K562 (cell line): ENCODE measurements around the gene MAST4. TPM values are rescaled to one million over a fixed set of nuclear protein-coding genes. Genes with fewer than 3 reads are reported as not detected.

Experiments used
- ATAC-seq: fragments of 200-7000 bp; cut with Tn5 transposase; 3 replicates; pipeline ENCODE4 v1.9.1; 2020; ENCODE audit warnings: moderate library complexity
- BruUV-seq: library from RNA; stranded (reverse); fragments of 400-500 nt; replicated peaks from 2 replicates; lab custom pipeline; 2021; lab: Mats Ljungman, UMichigan
- CTCF ChIA-PET: fragments of 300-600 bp; formaldehyde crosslinking; extraction: SDS; loops from one replicate; lab custom pipeline; 2021; ENCODE audit warnings: low intra/inter-chr PET ratio; lab: Yijun Ruan, JAX
- POLR2A ChIA-PET: fragments of 300-600, 350-650 bp; sonication (Branson Sonifier 250); formaldehyde crosslinking; extraction: SDS; loops from one replicate; lab custom pipeline; 2021; ENCODE audit warnings: antibody characterized with exemption, inconsistent platforms; lab: Yijun Ruan, JAX
- DNase-seq, 4 experiments: peaks; one replicate each; pipeline versions ENCODE4 v3.0.0 to v3.0.0-alpha.2; 2011 to 2018; ENCODE audit warnings: low spot score in 3 of 4, mixed read lengths in 3 of 4; ENCODE audit errors: extremely low read depth in 1 of 4
- FAIRE-seq: peaks from 2 replicates; lab custom pipeline; 2011; peaks lifted over from hg19 to GRCh38; lab: Jason Lieb, UNC
- H2AFZ ChIP-seq: 2 replicates; pipeline ENCODE4 v1.6.0; 2011; ENCODE audit warnings: low read depth, low read length, control low read depth, inconsistent platforms
- H3K27ac ChIP-seq: fragments of 200-600 bp; 3 replicates; pipeline ENCODE4 v1.8.0; 2011; ENCODE audit warnings: low read depth, mild to moderate bottlenecking, control low read depth, inconsistent platforms, low read length, moderate library complexity, mixed read lengths; ENCODE audit errors: extremely low read depth
- H3K27me3 ChIP-seq, 2 experiments: fragments of 300-600 bp in 1 of 2; 2 replicates in 1 of 2; 3 replicates in 1 of 2; pipeline versions ENCODE4 v1.6.0 to v1.8.0; 2011; ENCODE audit warnings: inconsistent platforms in 2 of 2, low read length in 2 of 2, mild to moderate bottlenecking in 1 of 2, mixed read lengths in 1 of 2, moderate library complexity in 1 of 2; ENCODE audit not compliant: control insufficient read depth in 2 of 2, insufficient read depth in 2 of 2
- H3K36me3 ChIP-seq: fragments of 300-600 bp; 3 replicates; pipeline ENCODE4 v1.8.0; 2011; ENCODE audit warnings: mild to moderate bottlenecking, low read length, inconsistent platforms; ENCODE audit not compliant: control insufficient read depth, insufficient read depth
- H3K4me1 ChIP-seq, 2 experiments: fragments of 200-600 bp in 1 of 2; replicated peaks in 1 of 2; 2 replicates in 1 of 2; 3 replicates in 1 of 2; pipeline versions ENCODE4 v1.5.1 to v1.8.0; 2011; ENCODE audit warnings: inconsistent platforms in 2 of 2, low read length in 2 of 2, mild to moderate bottlenecking in 1 of 2, mixed read lengths in 1 of 2, moderate library complexity in 1 of 2; ENCODE audit not compliant: control insufficient read depth in 2 of 2, insufficient read depth in 2 of 2
- H3K4me2 ChIP-seq: 2 replicates; pipeline ENCODE4 v1.6.1; 2011; ENCODE audit warnings: low read length, control low read depth, inconsistent platforms, mixed read lengths; ENCODE audit not compliant: insufficient read depth
- H3K4me3 ChIP-seq: fragments of 200-600 bp; sonication (generic), shearing (Covaris generic); 2 replicates; pipeline ENCODE4 v1.5.1; 2016; ENCODE audit warnings: control low read depth, inconsistent platforms
- H3K79me2 ChIP-seq: fragments of 200-600 bp; 3 replicates; pipeline ENCODE4 v1.8.0; 2011; ENCODE audit warnings: low read length, inconsistent platforms; ENCODE audit not compliant: control insufficient read depth, insufficient read depth
- H3K9ac ChIP-seq, 2 experiments: 2 replicates each; pipeline versions ENCODE4 v1.6.0 to v1.6.1; 2011; ENCODE audit warnings: low read depth in 2 of 2, low read length in 2 of 2, control low read depth in 1 of 2, inconsistent platforms in 1 of 2, mild to moderate bottlenecking in 1 of 2, mixed read lengths in 1 of 2; ENCODE audit not compliant: insufficient read depth in 1 of 2
- H3K9me1 ChIP-seq: one replicate; pipeline ENCODE4 v1.6.0; 2011; ENCODE audit warnings: inconsistent platforms, mild to moderate bottlenecking, low read length, moderate library complexity; ENCODE audit not compliant: control insufficient read depth, insufficient read depth
- H3K9me3 ChIP-seq: replicated peaks from 2 replicates; pipeline ENCODE4 v1.5.1; 2011; ENCODE audit warnings: low read depth, low read length, inconsistent platforms; ENCODE audit not compliant: control insufficient read depth, insufficient read depth
- H4K20me1 ChIP-seq: replicated peaks from 2 replicates; pipeline ENCODE4 v1.6.1; 2011; ENCODE audit warnings: low read length, inconsistent platforms, mixed read lengths; ENCODE audit not compliant: control insufficient read depth, insufficient read depth
- CBX3 ChIP-seq, 2 experiments: IDR thresholded peaks; 1 replicate in 1 of 2; 2 replicates in 1 of 2; pipeline ENCODE4 v1.6.1; 2012; ENCODE audit warnings: inconsistent platforms in 2 of 2, low read length in 2 of 2, borderline replicate concordance in 1 of 2, control low read depth in 1 of 2
- PHF21A ChIP-seq: fragments of 450-650 bp; IDR thresholded peaks from 2 replicates; pipeline ENCODE4 v1.6.1; 2017; ENCODE audit warnings: low read depth, borderline replicate concordance
- RBM22 ChIP-seq: fragments of 200-400 bp; formaldehyde crosslinking; IDR thresholded peaks from 2 replicates; pipeline ENCODE4 v1.6.1; 2018; ENCODE audit warnings: low read length, low read depth; ENCODE audit not compliant: poor library complexity, severe bottlenecking
- ZNF23 ChIP-seq: fragments of 250-450 bp; sonication (Bioruptor Pico); IDR thresholded peaks from 2 replicates; pipeline ENCODE4 v1.4.0; 2020; ENCODE audit warnings: mild to moderate bottlenecking
- in situ Hi-C: fragments of 300-500 bp; cut with MboI; formaldehyde crosslinking; loops from 4 replicates; pipeline ENCODE4 v1.15.0; 2018; ENCODE audit warnings: inconsistent platforms, mixed read lengths
- intact Hi-C: fragments of 100-400 bp; cut with micrococcal nuclease; formaldehyde crosslinking; loops from 2 replicates; pipeline ENCODE4 v1.14.2; 2022
- polyA plus RNA-seq, 8 experiments: library from polyadenylated mRNA; depleted of rRNA in 4 of 8; stranded (reverse) in 5 of 8; unstranded in 3 of 8; fragments of >200 nt; fragmentation: Nextera tagmentation in 2 of 8; fragmentation: Illumina TruSeq in 1 of 8; extraction: Ambion mirVana in 2 of 8; extraction: Trizol in 1 of 8; gene quantifications; 2 replicates each; pipeline versions ENCODE4 v1.2.1 to v1.2.3, GENCODE V29; 2011 to 2014; ENCODE audit warnings: inconsistent platforms in 1 of 8, missing spikeins in 1 of 8
- total RNA-seq, 7 experiments: library from RNA; depleted of rRNA in 6 of 7; stranded (reverse); fragments of >200 nt in 6 of 7; fragmentation: Illumina TruSeq in 2 of 7; extraction: Trizol in 2 of 7; gene quantifications; 2 replicates each; pipeline versions ENCODE4 v1.2.1 to v1.2.3, GENCODE V29; 2011 to 2021; ENCODE audit warnings: low replicate concordance in 1 of 7
- TF ChIP-seq, protein P1 (sequence below): sonication (generic); formaldehyde crosslinking; IDR thresholded peaks from 2 replicates; pipeline ENCODE4 v1.8.0; 2022; ENCODE audit warnings: mild to moderate bottlenecking, missing genetic modification reagents
- TF ChIP-seq, protein P2 (sequence below): fragments of 200-600 bp; sonication (generic); IDR thresholded peaks from one replicate; pipeline ENCODE4 v1.6.1; 2012; ENCODE audit warnings: mild to moderate bottlenecking, low read depth, low read length, inconsistent platforms

MAST4 gene
- total and polyA plus RNA-seq, 9 of the 15 experiments (the other 6 are each of a cell fraction or from before 2014, with no cell fraction given) = 0.88 to 10.1 (median 5.2) TPM

- ChIA-PET CTCF (no interaction called here), POLR2A (no interaction called here)
- Histone ChIP-seq H2AFZ (no peak overlapping the region), H3K4me3 (no peak overlapping the region), H3K9ac (no peak overlapping the region), H3K4me2 (no peak overlapping the region), H3K27ac (no peak overlapping the region), H3K27me3 (no peaks in the 10 kb centered on the region), H3K36me3 (no peaks in the 10 kb centered on the region), H3K9me3 (no peaks in the 10 kb centered on the region), H3K9me1 (no peaks in the 10 kb centered on the region), H3K4me1 (peaks cover 0 to 11% of the 10 kb centered on the region in 2 experiments; a peak in 3 of 5 replicates), H4K20me1 (0 out of 2 replicates have a peak, but pooled peaks cover 6% of the 10 kb centered on the region), H3K79me2 (0 out of 3 replicates have a peak, but pooled peaks cover 3% of the 10 kb centered on the region)
- FAIRE-seq (no peak), DNase-seq (no peak), ATAC-seq (no peak)
- in situ Hi-C loops = loop anchor here (5.0 kb wide), 1 partner anchor 48 kb away; no protein-coding TSS in a partner anchor
- BruUV-seq = no TSS peak
- intact Hi-C loops = no loop called here
- no peak for TF ChIP-seq CBX3 (IDR thresholded peaks at IDR 0.05; ENCODE audit: borderline replicate concordance in 1 of 2, low read length in 2 of 2)
- TF ChIP-seq, protein P1, sequence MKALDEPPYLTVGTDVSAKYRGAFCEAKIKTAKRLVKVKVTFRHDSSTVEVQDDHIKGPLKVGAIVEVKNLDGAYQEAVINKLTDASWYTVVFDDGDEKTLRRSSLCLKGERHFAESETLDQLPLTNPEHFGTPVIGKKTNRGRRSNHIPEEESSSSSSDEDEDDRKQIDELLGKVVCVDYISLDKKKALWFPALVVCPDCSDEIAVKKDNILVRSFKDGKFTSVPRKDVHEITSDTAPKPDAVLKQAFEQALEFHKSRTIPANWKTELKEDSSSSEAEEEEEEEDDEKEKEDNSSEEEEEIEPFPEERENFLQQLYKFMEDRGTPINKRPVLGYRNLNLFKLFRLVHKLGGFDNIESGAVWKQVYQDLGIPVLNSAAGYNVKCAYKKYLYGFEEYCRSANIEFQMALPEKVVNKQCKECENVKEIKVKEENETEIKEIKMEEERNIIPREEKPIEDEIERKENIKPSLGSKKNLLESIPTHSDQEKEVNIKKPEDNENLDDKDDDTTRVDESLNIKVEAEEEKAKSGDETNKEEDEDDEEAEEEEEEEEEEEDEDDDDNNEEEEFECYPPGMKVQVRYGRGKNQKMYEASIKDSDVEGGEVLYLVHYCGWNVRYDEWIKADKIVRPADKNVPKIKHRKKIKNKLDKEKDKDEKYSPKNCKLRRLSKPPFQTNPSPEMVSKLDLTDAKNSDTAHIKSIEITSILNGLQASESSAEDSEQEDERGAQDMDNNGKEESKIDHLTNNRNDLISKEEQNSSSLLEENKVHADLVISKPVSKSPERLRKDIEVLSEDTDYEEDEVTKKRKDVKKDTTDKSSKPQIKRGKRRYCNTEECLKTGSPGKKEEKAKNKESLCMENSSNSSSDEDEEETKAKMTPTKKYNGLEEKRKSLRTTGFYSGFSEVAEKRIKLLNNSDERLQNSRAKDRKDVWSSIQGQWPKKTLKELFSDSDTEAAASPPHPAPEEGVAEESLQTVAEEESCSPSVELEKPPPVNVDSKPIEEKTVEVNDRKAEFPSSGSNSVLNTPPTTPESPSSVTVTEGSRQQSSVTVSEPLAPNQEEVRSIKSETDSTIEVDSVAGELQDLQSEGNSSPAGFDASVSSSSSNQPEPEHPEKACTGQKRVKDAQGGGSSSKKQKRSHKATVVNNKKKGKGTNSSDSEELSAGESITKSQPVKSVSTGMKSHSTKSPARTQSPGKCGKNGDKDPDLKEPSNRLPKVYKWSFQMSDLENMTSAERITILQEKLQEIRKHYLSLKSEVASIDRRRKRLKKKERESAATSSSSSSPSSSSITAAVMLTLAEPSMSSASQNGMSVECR (CRISPR knock-in tag) = no peak
- no peak for TF ChIP-seq ZNF23 (CRISPR knock-in tag)
- TF ChIP-seq PHF21A = no peak
- TF ChIP-seq RBM22 = no peak
- TF ChIP-seq, protein P2, sequence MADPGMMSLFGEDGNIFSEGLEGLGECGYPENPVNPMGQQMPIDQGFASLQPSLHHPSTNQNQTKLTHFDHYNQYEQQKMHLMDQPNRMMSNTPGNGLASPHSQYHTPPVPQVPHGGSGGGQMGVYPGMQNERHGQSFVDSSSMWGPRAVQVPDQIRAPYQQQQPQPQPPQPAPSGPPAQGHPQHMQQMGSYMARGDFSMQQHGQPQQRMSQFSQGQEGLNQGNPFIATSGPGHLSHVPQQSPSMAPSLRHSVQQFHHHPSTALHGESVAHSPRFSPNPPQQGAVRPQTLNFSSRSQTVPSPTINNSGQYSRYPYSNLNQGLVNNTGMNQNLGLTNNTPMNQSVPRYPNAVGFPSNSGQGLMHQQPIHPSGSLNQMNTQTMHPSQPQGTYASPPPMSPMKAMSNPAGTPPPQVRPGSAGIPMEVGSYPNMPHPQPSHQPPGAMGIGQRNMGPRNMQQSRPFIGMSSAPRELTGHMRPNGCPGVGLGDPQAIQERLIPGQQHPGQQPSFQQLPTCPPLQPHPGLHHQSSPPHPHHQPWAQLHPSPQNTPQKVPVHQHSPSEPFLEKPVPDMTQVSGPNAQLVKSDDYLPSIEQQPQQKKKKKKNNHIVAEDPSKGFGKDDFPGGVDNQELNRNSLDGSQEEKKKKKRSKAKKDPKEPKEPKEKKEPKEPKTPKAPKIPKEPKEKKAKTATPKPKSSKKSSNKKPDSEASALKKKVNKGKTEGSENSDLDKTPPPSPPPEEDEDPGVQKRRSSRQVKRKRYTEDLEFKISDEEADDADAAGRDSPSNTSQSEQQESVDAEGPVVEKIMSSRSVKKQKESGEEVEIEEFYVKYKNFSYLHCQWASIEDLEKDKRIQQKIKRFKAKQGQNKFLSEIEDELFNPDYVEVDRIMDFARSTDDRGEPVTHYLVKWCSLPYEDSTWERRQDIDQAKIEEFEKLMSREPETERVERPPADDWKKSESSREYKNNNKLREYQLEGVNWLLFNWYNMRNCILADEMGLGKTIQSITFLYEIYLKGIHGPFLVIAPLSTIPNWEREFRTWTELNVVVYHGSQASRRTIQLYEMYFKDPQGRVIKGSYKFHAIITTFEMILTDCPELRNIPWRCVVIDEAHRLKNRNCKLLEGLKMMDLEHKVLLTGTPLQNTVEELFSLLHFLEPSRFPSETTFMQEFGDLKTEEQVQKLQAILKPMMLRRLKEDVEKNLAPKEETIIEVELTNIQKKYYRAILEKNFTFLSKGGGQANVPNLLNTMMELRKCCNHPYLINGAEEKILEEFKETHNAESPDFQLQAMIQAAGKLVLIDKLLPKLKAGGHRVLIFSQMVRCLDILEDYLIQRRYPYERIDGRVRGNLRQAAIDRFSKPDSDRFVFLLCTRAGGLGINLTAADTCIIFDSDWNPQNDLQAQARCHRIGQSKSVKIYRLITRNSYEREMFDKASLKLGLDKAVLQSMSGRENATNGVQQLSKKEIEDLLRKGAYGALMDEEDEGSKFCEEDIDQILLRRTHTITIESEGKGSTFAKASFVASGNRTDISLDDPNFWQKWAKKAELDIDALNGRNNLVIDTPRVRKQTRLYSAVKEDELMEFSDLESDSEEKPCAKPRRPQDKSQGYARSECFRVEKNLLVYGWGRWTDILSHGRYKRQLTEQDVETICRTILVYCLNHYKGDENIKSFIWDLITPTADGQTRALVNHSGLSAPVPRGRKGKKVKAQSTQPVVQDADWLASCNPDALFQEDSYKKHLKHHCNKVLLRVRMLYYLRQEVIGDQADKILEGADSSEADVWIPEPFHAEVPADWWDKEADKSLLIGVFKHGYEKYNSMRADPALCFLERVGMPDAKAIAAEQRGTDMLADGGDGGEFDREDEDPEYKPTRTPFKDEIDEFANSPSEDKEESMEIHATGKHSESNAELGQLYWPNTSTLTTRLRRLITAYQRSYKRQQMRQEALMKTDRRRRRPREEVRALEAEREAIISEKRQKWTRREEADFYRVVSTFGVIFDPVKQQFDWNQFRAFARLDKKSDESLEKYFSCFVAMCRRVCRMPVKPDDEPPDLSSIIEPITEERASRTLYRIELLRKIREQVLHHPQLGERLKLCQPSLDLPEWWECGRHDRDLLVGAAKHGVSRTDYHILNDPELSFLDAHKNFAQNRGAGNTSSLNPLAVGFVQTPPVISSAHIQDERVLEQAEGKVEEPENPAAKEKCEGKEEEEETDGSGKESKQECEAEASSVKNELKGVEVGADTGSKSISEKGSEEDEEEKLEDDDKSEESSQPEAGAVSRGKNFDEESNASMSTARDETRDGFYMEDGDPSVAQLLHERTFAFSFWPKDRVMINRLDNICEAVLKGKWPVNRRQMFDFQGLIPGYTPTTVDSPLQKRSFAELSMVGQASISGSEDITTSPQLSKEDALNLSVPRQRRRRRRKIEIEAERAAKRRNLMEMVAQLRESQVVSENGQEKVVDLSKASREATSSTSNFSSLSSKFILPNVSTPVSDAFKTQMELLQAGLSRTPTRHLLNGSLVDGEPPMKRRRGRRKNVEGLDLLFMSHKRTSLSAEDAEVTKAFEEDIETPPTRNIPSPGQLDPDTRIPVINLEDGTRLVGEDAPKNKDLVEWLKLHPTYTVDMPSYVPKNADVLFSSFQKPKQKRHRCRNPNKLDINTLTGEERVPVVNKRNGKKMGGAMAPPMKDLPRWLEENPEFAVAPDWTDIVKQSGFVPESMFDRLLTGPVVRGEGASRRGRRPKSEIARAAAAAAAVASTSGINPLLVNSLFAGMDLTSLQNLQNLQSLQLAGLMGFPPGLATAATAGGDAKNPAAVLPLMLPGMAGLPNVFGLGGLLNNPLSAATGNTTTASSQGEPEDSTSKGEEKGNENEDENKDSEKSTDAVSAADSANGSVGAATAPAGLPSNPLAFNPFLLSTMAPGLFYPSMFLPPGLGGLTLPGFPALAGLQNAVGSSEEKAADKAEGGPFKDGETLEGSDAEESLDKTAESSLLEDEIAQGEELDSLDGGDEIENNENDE = no peak
These were observed 433.3 kb downstream of the MAST4 start for GRCh38 chr5:67029481-67029880.
